Calu3 (cell line): Measurements from ENCODE around the gene ZNF133. TPM values are rescaled to one million over a fixed set of nuclear protein-coding genes. Genes with fewer than 3 reads are reported as not detected.

ENCODE experiments used
- BruUV-seq: library from RNA; stranded (reverse); fragments of 400-500 nt; replicated peaks from 2 replicates; lab custom pipeline; 2021; lab: Mats Ljungman, UMichigan
- CTCF ChIA-PET: fragments of 300-600 bp; sonication (Branson Sonifier 250); formaldehyde crosslinking; loops from one replicate; lab custom pipeline; 2022; ENCODE audit warnings: antibody characterized with exemption; lab: Charles Lee
- DNase-seq: peaks from one replicate; pipeline ENCODE4 v3.0.0; 2022
- H3K27ac Mint-ChIP-seq: one replicate; pipeline ENCODE4 v1.8.0; 2022; ENCODE audit warnings: mixed read lengths; ENCODE audit not compliant: unreplicated experiment
- H3K27me3 Mint-ChIP-seq: one replicate; pipeline ENCODE4 v1.8.0; 2022; ENCODE audit warnings: mixed read lengths; ENCODE audit not compliant: unreplicated experiment
- H3K36me3 Mint-ChIP-seq: one replicate; pipeline ENCODE4 v1.8.0; 2022; ENCODE audit warnings: mild to moderate bottlenecking, moderate library complexity, mixed read lengths; ENCODE audit not compliant: insufficient read depth, unreplicated experiment
- H3K4me1 Mint-ChIP-seq: one replicate; pipeline ENCODE4 v1.8.0; 2022; ENCODE audit warnings: mild to moderate bottlenecking, low read depth, mixed read lengths; ENCODE audit not compliant: unreplicated experiment
- H3K4me3 Mint-ChIP-seq: one replicate; pipeline ENCODE4 v1.8.0; 2022; ENCODE audit warnings: mild to moderate bottlenecking, low read depth, moderate library complexity, mixed read lengths; ENCODE audit not compliant: unreplicated experiment
- H3K9me3 Mint-ChIP-seq: one replicate; pipeline ENCODE4 v1.8.0; 2022; ENCODE audit warnings: low read depth, mixed read lengths; ENCODE audit not compliant: unreplicated experiment
- intact Hi-C: fragments of 100-400 bp; cut with micrococcal nuclease; formaldehyde crosslinking; loops from one replicate; pipeline ENCODE4 v1.10.0; 2022; ENCODE audit not compliant: unreplicated experiment
- total RNA-seq: library from RNA; stranded (reverse); gene quantifications from 2 replicates; pipeline ENCODE4 v1.2.3, GENCODE V29; 2022
- TF ChIP-seq, protein P1 (sequence below): fragments of 200-600 bp; IDR thresholded peaks from one replicate; pipeline ENCODE4 v1.8.0; 2022; ENCODE audit warnings: antibody characterized with exemption; ENCODE audit not compliant: unreplicated experiment

The ZNF133 gene
- total RNA-seq, 1 experiment from 2014 or later: 4.6 TPM

DNA sequence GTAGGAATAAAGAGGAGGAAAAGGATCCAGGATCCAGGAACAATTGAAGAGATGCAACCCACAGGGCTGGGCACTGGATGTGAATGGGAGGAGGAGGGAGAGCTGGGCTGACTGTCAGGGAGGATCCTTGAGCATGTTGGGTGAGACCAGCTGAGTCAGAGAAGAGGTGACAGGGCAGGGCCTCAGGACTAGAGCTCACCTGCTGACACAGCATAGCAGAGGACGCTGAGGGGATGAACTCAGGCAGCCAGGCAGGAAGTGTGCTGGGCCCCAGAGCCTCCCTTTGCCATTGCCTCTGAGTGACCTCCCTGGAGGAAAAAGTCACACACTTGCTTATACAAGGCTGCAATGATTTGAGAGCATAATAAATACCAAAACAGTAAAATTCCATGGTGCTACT is 72.3 kb downstream of the ZNF133 start:
- no peaks in the 10 kb centered on the region for H3K36me3 Mint-ChIP-seq
- TF ChIP-seq, protein P1, sequence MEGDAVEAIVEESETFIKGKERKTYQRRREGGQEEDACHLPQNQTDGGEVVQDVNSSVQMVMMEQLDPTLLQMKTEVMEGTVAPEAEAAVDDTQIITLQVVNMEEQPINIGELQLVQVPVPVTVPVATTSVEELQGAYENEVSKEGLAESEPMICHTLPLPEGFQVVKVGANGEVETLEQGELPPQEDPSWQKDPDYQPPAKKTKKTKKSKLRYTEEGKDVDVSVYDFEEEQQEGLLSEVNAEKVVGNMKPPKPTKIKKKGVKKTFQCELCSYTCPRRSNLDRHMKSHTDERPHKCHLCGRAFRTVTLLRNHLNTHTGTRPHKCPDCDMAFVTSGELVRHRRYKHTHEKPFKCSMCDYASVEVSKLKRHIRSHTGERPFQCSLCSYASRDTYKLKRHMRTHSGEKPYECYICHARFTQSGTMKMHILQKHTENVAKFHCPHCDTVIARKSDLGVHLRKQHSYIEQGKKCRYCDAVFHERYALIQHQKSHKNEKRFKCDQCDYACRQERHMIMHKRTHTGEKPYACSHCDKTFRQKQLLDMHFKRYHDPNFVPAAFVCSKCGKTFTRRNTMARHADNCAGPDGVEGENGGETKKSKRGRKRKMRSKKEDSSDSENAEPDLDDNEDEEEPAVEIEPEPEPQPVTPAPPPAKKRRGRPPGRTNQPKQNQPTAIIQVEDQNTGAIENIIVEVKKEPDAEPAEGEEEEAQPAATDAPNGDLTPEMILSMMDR: no peak
- H3K27ac Mint-ChIP-seq: no peak overlapping the region
- H3K4me1 Mint-ChIP-seq: no peaks in the 10 kb centered on the region
- DNase-seq: no peak
- no TSS peak for BruUV-seq
- intact Hi-C loops: no loop called here
- no peak overlapping the region for H3K4me3 Mint-ChIP-seq
- no peaks in the 10 kb centered on the region for H3K27me3 Mint-ChIP-seq
- CTCF ChIA-PET: interaction anchor here (0.6 kb wide), 1 partner anchor 134 kb away, joined by 3 read pairs; no protein-coding TSS in a partner anchor
- no peaks in the 10 kb centered on the region for H3K9me3 Mint-ChIP-seq

DNA sequence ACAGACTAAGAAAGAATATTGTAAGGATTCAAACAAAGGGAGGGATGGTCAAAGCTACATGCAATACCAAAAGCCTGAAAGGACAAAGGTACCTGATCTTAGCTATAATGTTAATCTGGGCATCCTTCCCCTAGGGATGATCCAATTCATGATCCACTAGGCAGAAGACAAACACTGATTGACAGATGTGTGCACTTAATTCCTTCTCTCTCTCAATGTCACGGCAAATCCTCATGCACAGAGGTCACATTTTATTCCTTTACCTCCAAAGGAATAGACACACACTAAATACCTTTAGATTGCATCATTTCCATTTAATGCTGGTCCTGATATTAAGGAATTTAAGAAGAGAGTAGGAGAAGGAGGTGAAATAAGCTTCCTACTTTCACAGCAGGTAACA is 73.4 kb downstream of the ZNF133 start:
- CTCF ChIA-PET: no interaction called here

DNA sequence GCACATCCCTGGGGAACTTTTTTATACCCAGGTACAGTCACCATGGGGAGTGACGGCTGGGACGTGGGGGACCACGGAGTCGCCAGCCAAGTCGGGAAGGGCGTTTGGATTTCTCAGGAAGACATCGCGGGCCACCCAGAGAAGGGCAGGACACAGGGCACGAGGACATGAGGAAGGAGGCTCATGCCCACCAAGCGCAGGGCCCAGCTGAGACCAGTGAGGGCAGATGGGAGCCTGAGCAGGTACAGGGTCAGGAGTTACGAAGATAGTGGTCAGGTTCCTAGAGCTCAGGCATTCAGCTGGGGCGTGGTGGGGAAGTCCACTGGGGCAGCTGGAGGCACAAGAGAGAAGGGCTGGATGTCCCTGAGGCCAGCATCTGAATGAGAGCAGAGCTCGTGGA is 74.6 kb downstream of the ZNF133 start:
- no peak overlapping the region for H3K27ac Mint-ChIP-seq
- intact Hi-C loops: no loop called here
- no peaks in the 10 kb centered on the region for H3K9me3 Mint-ChIP-seq
- no TSS peak for BruUV-seq
- no peak for DNase-seq
- H3K4me3 Mint-ChIP-seq: no peak overlapping the region
- TF ChIP-seq, protein P1: no peak
- no peaks in the 10 kb centered on the region for H3K27me3 Mint-ChIP-seq
- no peaks in the 10 kb centered on the region for H3K4me1 Mint-ChIP-seq
- CTCF ChIA-PET: no interaction called here
- H3K36me3 Mint-ChIP-seq: no peaks in the 10 kb centered on the region

More for the DNA sequence above, 73.4 kb downstream of the ZNF133 start:
- Mint-ChIP-seq H3K27me3 (no peaks in the 10 kb centered on the region), H3K36me3 (no peaks in the 10 kb centered on the region), H3K9me3 (no peaks in the 10 kb centered on the region), H3K4me1 (no peaks in the 10 kb centered on the region), H3K27ac (no peak overlapping the region), H3K4me3 (no peak overlapping the region)
- intact Hi-C loops: no loop called here
- TF ChIP-seq, protein P1: no peak
- DNase-seq: no peak
- no TSS peak for BruUV-seq

DNA sequence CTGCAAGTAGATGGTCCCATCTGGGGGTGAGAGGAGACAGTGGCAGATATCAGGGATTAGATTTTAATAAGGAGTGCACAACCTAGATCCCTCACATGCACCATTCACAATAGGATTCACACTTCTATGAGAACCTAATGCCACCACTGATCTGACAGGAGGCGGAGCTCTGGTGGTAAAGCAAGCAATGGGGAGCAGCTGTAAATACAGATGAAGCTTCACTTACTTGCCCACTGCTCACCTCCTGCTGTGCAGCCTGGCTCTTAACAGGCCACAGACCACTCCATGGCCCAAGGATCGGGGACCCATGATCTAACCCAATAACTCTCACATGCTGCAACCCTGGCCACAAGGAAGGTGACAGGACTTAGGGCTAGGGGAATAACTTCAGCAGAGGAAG is 75.4 kb downstream of the ZNF133 start:
- no TSS peak for BruUV-seq
- TF ChIP-seq, protein P1: no peak
- no peaks in the 10 kb centered on the region for H3K27me3 Mint-ChIP-seq
- H3K27ac Mint-ChIP-seq: no peak overlapping the region
- no peaks in the 10 kb centered on the region for H3K9me3 Mint-ChIP-seq
- intact Hi-C loops: no loop called here
- H3K4me3 Mint-ChIP-seq: no peak overlapping the region
- no peak for DNase-seq
- no peaks in the 10 kb centered on the region for H3K36me3 Mint-ChIP-seq
- CTCF ChIA-PET: no interaction called here
- no peaks in the 10 kb centered on the region for H3K4me1 Mint-ChIP-seq
